ENCODE data around the gene EMD. TPM values are rescaled to one million over a fixed set of nuclear protein-coding genes. Genes with fewer than 3 reads are reported as not detected.

The EMD gene
- total RNA-seq, 2 experiments from 2014 or later, result 66.1 to 68.1 TPM

DNA sequence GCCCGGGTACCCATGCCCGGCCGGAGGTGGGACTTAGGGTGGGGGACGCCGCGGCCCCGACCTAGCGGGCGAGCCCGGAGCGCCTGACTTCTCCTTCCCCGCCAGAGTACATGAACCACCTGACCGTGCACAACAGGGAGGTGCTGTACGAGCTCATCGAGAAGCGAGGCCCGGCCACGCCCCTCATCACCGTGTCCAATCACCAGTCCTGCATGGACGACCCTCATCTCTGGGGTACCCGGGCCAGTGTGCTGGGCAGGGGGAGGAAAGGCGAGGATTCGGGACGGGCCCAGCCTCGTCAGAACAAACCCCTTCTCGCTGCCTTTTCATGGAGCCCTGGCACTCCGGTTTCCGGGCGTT, 32.9 kb downstream of the EMD start:
- POLR2A ChIA-PET, result interaction anchor here (0.6 to 5.4 kb wide), 19 partner anchors 9 to 426 kb away, joined by 3 to 72 read pairs (median 4); partner anchors contain the start of genes PLXNA3, RPL10, SLC10A3 and UBL4A
- Mint-ChIP-seq H3K4me1 (peaks cover 9% of the 10 kb centered on the region), H3K4me3 (peak overlapping the region; percentile 79), H3K36me3 (peaks cover 5% of the 10 kb centered on the region), H3K9me3 (no peaks in the 10 kb centered on the region), H3K27ac (peak overlapping the region; percentile 94), H3K27me3 (no peaks in the 10 kb centered on the region)
- peak; percentile 67 for ATAC-seq (ENCODE audit: low read depth)
- peak; percentile 65 for DNase-seq

DNA sequence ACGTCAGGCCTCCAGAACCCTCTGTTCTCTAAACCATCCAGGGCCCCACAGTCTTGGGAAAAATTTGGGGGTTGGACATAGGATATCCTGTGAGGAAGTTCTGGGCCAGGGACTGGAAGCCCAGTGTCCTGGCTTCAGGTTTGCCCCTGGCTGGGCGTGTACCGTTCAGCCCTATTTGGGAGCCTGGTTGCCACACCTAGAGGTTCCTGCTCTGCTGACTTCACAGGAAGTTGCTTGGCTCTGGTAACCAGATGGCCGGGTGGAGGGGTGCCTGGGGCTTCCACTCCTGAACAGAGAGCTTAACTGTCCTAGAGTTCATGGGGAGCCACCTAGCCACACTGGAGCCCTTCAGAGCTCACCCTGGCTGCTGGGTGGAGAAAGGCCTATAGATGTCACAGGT, 33.4 kb downstream of the EMD start:
- Mint-ChIP-seq H3K4me3 (peak overlapping the region; percentile 79), H3K36me3 (peaks cover 5% of the 10 kb centered on the region), H3K27ac (peak overlapping the region; percentile 94), H3K9me3 (no peaks in the 10 kb centered on the region), H3K4me1 (peaks cover 9% of the 10 kb centered on the region), H3K27me3 (no peaks in the 10 kb centered on the region)
- DNase-seq (no peak), ATAC-seq (ENCODE audit: low read depth) (peak; percentile 61)
- POLR2A ChIA-PET, result interaction anchor here (0.6 to 5.4 kb wide), 19 partner anchors 9 to 427 kb away, joined by 3 to 72 read pairs (median 3); partner anchors contain the start of genes PLXNA3, RPL10, SLC10A3 and UBL4A

DNA sequence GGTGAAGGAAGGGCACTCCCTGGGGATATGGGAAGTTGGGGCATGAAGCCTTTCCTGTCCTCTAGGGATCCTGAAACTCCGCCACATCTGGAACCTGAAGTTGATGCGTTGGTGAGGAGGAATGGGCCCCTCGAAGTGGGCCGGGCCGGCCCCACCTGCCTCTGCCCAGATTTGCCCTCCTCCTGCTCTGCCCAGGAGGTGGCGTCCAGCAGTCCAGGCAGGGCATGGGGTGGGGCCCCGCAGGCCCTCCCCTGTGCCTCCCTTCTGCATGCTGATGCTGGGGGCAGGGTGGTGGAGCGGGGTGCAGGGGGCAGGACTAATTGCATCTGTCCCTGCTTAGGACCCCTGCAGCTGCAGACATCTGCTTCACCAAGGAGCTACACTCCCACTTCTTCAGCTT, 34.0 kb downstream of the EMD start:
- peak overlapping the region; percentile 94 for H3K27ac Mint-ChIP-seq
- peaks cover 9% of the 10 kb centered on the region for H3K4me1 Mint-ChIP-seq
- no peak for DNase-seq
- H3K9me3 Mint-ChIP-seq, result no peaks in the 10 kb centered on the region
- H3K36me3 Mint-ChIP-seq, result peaks cover 5% of the 10 kb centered on the region
- POLR2A ChIA-PET, result interaction anchor here (0.8 to 5.4 kb wide), 9 partner anchors 8 to 114 kb away, joined by 3 to 72 read pairs (median 5); partner anchors contain the start of genes RPL10, SLC10A3 and UBL4A
- H3K4me3 Mint-ChIP-seq, result no peak overlapping the region
- no peaks in the 10 kb centered on the region for H3K27me3 Mint-ChIP-seq
- no peak for ATAC-seq (ENCODE audit: low read depth)

DNA sequence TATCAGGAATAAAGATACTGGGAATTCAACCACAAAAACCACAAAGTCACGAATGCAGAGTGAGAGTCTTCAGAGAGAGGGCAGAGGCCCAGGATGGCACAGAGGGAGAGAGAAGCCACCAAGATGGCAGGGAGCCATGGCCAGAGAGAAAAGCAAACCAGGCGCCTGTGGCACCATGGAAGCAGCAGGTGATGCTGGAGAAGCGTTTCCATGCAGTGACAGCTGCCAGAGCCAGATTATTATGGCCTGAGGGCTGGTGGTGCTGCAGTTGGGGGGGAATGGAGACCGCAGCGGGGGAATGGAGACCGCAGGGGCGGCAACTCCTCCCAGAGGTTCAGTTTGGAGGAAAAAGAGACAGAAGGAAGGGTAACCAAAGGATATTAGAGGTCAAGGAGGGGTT, 38.1 kb downstream of the EMD start:
- ATAC-seq (ENCODE audit: low read depth), result no peak
- peaks cover 3% of the 10 kb centered on the region for H3K4me1 Mint-ChIP-seq
- POLR2A ChIA-PET, result interaction anchor here (1.8 kb wide), 1 partner anchor 12 kb away, joined by 4 read pairs; no protein-coding TSS in a partner anchor
- no peak overlapping the region for H3K27ac Mint-ChIP-seq
- H3K27me3 Mint-ChIP-seq, result no peaks in the 10 kb centered on the region
- H3K4me3 Mint-ChIP-seq, result no peak overlapping the region
- H3K36me3 Mint-ChIP-seq, result peaks cover 5% of the 10 kb centered on the region
- no peaks in the 10 kb centered on the region for H3K9me3 Mint-ChIP-seq
- DNase-seq, result no peak

DNA sequence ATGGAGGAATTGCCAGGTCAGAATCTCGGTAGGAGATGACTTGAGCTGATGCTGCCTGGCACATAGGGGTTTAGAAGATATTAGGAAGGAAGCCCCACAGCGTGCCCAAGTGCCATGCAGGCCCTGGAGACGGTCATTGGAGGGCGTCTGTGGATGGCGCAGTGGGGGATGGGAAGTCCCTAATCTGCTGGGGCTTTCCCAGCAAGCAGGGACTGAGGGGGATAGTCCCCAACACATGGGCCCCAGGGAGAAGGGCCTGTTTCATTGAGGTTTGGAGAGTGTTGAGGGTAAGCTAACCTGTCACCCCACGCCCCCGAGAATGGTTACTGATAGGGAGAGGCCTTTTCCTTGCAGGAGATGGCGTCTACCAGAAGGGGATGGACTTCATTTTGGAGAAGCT, 40.1 kb downstream of the EMD start:
- Mint-ChIP-seq H3K4me1 (peaks cover 2% of the 10 kb centered on the region), H3K27ac (no peak overlapping the region), H3K36me3 (peaks cover 2% of the 10 kb centered on the region), H3K9me3 (no peaks in the 10 kb centered on the region), H3K27me3 (no peaks in the 10 kb centered on the region), H3K4me3 (no peak overlapping the region)
- POLR2A ChIA-PET, result no interaction called here
- no peak for ATAC-seq (ENCODE audit: low read depth)
- DNase-seq, result no peak

DNA sequence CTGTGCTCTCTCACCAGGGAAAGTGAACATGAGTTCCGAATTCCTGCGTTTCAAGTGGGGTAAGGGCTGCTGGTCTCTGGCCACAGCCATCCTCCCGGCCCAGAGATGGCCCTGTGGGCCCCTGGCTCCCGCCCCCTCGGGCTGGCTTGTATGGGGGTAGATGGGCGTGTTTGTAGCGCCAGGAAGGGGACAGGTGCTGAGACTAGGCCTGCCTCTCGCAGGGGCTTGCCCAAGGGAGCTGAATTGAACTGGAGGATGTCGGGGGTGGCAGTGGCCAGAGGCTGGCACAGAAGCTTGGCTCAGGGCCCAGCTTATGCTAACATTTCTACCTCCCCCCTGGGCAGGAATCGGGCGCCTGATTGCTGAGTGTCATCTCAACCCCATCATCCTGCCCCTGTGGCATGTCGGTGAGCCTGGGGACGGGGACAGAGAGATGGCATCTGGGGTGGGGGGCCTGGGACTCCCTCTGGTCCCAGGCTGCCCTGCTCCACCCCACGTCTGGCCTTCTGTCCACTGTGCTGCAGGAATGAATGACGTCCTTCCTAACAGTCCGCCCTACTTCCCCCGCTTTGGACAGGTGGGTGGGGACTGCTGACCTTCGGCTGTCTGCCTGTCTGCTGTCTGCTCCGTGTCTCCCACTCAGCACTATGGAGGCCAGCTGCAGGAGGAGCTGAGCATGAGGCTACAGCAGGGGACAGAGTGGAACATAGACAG, 40.8 kb downstream of the EMD start:
- DNase-seq, result no peak
- peaks cover 2% of the 10 kb centered on the region for H3K36me3 Mint-ChIP-seq
- no peaks in the 10 kb centered on the region for H3K9me3 Mint-ChIP-seq
- no peaks in the 10 kb centered on the region for H3K27me3 Mint-ChIP-seq
- POLR2A ChIA-PET, result interaction anchor here (0.5 kb wide), 1 partner anchor 326 kb away, joined by 3 read pairs; no protein-coding TSS in a partner anchor
- H3K4me1 Mint-ChIP-seq, result peaks cover 5% of the 10 kb centered on the region
- H3K27ac Mint-ChIP-seq, result no peak overlapping the region
- no peak overlapping the region for H3K4me3 Mint-ChIP-seq
- no peak for ATAC-seq (ENCODE audit: low read depth)

DNA sequence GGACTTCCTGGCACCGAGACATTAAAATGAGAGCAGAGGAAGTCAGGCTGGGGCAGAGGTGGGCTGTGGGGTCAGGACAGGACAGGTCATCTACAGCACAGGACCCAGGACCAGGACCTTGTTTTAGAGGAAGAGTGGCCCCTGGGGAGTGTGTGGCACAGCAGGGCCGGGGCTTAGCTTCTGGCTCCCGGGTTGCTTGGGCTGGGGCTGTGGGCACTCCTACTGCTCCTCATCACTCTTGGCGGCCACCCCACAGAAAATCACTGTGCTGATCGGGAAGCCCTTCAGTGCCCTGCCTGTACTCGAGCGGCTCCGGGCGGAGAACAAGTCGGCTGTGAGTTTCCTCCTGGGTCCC, 41.3 kb downstream of the EMD start:
- peaks cover under 1% of the 10 kb centered on the region for H3K36me3 Mint-ChIP-seq
- peaks cover 5% of the 10 kb centered on the region for H3K4me1 Mint-ChIP-seq
- POLR2A ChIA-PET, result interaction anchor here (0.5 to 1.3 kb wide), 3 partner anchors 8 to 327 kb away, joined by 3 to 5 read pairs (median 3); no protein-coding TSS in a partner anchor
- no peak overlapping the region for H3K27ac Mint-ChIP-seq
- H3K27me3 Mint-ChIP-seq, result no peaks in the 10 kb centered on the region
- H3K9me3 Mint-ChIP-seq, result no peaks in the 10 kb centered on the region
- DNase-seq, result no peak
- no peak for ATAC-seq (ENCODE audit: low read depth)
- H3K4me3 Mint-ChIP-seq, result no peak overlapping the region

DNA sequence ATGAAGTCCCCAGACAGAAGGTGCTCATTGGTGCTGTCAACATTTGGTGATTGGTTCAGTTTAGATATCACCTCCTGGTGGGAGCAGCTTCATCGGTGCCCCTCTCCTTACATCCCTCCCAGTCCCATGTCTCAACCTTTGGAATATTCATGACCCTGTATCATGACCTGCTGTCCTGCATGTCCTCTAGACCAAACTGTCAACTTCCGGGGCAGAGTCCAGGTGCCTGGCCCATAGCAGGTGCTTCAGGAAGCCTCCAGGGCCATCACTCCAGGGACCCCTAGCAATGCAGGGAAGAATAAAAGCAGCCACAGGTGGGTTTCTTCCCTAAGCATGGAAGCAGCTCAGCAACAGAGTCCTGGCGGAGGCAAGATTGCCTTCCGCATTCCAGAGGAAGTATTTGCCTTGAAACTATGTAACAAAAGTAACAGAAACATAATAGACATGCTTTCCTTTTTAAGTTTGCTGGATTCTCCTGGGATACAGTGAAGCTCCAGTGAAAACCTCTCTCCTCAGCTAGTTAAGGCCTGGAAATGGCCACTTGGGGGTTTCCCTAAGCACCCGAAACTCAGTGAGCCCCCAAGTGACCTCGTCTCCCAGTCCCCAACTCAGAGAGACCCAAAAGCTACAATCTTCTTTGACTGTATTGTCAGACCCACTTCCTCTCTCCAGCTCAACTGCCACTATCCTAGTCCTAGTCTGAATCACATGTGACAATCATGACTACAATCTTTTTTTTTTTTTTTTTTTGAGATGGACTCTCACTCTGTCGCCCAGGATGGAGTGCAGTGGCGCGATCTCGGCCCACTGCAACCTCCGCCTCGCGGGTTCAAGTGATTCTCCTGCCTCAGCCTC, 48.0 kb downstream of the EMD start:
- Mint-ChIP-seq H3K27me3 (no peaks in the 10 kb centered on the region), H3K4me1 (peaks cover 25% of the 10 kb centered on the region), H3K9me3 (no peaks in the 10 kb centered on the region), H3K4me3 (no peak overlapping the region), H3K27ac (no peak overlapping the region), H3K36me3 (peaks cover 6% of the 10 kb centered on the region)
- DNase-seq (no peak), ATAC-seq (ENCODE audit: low read depth) (no peak)
- POLR2A ChIA-PET, result interaction anchor here (0.5 to 1.2 kb wide), 2 partner anchors 15 to 49 kb away, joined by 3 to 5 read pairs; no protein-coding TSS in a partner anchor

DNA sequence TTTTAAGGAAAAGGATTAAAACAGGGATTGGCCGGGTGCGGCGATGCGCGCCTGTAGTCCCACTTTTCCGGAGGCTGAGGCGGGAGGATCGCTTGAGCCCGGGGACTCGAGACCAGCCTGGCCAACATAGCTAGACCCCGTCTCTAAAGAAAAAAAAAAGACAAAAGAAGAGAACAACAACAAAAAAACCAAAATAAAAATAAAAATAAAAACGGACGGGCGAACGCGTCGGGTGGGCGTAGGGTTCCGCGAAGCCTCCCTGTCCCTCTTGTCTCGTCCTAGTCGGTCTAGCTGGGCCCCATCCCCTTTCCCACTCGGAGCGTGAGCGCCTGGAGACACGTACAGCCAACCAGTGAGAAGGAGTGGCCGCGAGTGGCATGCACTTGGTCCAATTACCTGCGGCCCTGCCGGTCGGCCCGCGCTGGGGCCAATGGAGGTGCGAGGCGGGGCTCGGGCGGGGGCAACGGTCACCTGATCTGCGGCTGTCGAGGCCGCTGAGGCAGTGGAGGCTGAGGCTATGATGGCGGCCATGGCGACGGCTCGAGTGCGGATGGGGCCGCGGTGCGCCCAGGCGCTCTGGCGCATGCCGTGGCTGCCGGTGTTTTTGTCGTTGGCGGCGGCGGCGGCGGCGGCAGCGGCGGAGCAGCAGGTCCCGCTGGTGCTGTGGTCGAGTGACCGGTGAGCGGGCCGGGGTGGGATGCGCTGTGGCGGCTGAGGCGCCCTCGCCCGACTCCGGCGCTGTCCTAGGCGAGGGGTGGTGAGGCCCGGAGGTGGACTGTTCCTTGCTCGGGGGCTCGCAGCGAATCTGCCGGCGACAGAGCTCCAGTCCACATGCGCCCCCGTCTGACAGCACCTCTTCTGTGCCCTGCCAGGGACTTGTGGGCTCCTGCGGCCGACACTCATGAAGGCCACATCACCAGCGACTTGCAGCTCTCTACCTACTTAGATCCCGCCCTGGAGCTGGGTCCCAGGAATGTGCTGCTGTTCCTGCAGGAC, 49.4 kb downstream of the EMD start, which contains the start of gene ATP6AP1:
Gene ATP6AP1, plus strand, starts transcription at position 502 of the 996 bp plus-strand sequence. Its CDS starts 16 bp downstream, at position 518.
- Mint-ChIP-seq H3K4me1 (peaks cover 28% of the 10 kb centered on the region), H3K36me3 (peaks cover 6% of the 10 kb centered on the region), H3K27ac (peak within 1 kb of the TSS; percentile 77), H3K9me3 (no peaks in the 10 kb centered on the region), H3K4me3 (peak within 1 kb of the TSS; percentile 80), H3K27me3 (no peaks in the 10 kb centered on the region)
- ATAC-seq (ENCODE audit: low read depth) (peak; percentile 99), DNase-seq (peak; percentile 86)
- POLR2A ChIA-PET, result interaction anchor here (0.8 to 2.5 kb wide), 7 partner anchors 12 to 62 kb away, joined by 3 to 16 read pairs (median 4); partner anchors contain the start of genes RPL10, SLC10A3 and UBL4A

DNA sequence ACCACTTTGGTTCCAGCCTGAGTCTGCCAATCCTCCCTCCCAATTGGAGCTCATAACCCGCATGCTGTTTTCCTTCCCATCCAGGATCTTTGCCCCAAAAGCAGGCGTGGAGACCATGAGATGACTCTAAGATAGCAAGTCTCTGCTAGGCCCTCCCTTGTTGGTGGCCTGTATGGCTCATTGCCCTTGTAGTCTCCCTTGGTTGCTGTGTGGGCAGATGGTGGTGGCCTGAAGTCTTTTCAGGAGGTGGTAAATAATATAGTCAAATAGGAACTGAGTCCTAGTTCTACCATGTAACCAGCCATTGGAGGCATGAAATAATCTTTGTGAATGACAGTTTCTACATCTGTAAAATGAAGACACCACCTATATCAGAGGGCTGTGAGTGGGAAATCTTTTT, 50.6 kb downstream of the EMD start:
- POLR2A ChIA-PET, result interaction anchor here (1.1 to 2.5 kb wide), 4 partner anchors 13 to 61 kb away, joined by 3 to 16 read pairs (median 8); partner anchors contain the start of genes RPL10 and SLC10A3
- peak overlapping the region; percentile 12 for H3K27ac Mint-ChIP-seq

DNA sequence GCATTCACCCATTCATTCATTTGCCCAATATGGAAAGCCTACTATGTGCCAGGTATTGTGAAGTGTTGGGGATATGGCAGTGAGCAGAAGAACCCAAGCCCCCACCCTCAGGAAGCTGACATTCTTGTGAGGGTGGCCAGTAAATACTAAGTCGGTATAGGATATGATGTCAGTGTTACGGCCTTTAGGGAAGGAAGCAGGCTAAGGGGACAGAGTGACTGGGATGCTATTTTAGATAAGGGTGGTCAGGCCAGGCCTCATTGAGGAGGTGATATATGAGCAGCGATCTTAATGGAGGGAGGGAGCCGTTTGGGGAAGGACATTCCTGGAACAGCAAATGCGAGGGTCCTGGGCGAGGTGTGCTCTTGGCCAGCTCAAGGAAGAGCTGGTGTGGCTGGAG, 51.4 kb downstream of the EMD start:
- peaks cover 6% of the 10 kb centered on the region for H3K36me3 Mint-ChIP-seq
- H3K27me3 Mint-ChIP-seq, result no peaks in the 10 kb centered on the region
- H3K4me1 Mint-ChIP-seq, result peaks cover 23% of the 10 kb centered on the region
- DNase-seq (no peak), ATAC-seq (ENCODE audit: low read depth) (no peak)
- no peaks in the 10 kb centered on the region for H3K9me3 Mint-ChIP-seq
- H3K4me3 Mint-ChIP-seq, result peak overlapping the region; percentile 50
- peak overlapping the region; percentile 70 for H3K27ac Mint-ChIP-seq
- POLR2A ChIA-PET, result no interaction called here

More for the DNA sequence above, 50.6 kb downstream of the EMD start:
- Mint-ChIP-seq H3K4me3 (peak overlapping the region; percentile 80), H3K4me1 (peaks cover 23% of the 10 kb centered on the region), H3K27me3 (no peaks in the 10 kb centered on the region), H3K9me3 (no peaks in the 10 kb centered on the region), H3K36me3 (peaks cover 6% of the 10 kb centered on the region)
- no peak for DNase-seq
- no peak for ATAC-seq (ENCODE audit: low read depth)

DNA sequence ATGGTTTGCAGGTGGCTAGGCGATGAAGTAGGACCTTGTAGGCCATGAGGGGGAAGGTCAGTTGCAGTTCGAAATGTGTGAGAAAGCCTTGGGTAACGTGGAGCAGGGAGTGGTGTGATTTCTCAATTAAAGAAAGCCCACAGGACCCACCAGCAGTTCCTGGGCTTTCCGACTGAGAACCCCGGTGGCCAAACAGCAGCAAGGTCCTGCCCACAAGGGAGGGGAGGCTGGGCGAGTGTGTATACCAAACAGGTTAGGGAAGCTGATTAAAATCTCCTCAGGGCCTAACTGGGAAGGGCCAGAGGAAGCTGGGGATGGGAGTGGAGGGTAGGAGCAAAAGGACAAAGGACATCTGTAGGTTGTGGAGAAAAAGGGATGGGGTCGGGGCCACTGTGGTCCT, 51.8 kb downstream of the EMD start:
- DNase-seq, result no peak
- H3K9me3 Mint-ChIP-seq, result no peaks in the 10 kb centered on the region
- H3K36me3 Mint-ChIP-seq, result peaks cover 6% of the 10 kb centered on the region
- no peaks in the 10 kb centered on the region for H3K27me3 Mint-ChIP-seq
- peak overlapping the region; percentile 70 for H3K27ac Mint-ChIP-seq
- no peak for ATAC-seq (ENCODE audit: low read depth)
- H3K4me1 Mint-ChIP-seq, result peaks cover 23% of the 10 kb centered on the region
- peak overlapping the region; percentile 16 for H3K4me3 Mint-ChIP-seq
- POLR2A ChIA-PET, result interaction anchor here (0.8 kb wide), 1 partner anchor 19 kb away, joined by 3 read pairs; no protein-coding TSS in a partner anchor

Measured in activated naive CD8-positive, alpha-beta T cell treated with anti-CD3 and anti-CD28 coated beads, Interleukin-2, amount 10 ng/mL, durations not matched to agents 7 days and 5 days (primary cell).